Suprapubic skin (tissue), 4 donors: ENCODE measurements around the gene CDH4. TPM values are rescaled to one million over a fixed set of nuclear protein-coding genes. Genes with fewer than 3 reads are reported as not detected.

Experiments
- DNase-seq, 2 donors: peaks; one replicate each; pipeline ENCODE4 v3.0.0-alpha.2; 2019; ENCODE audit warnings: low spot score in 2 of 2
- H3K27ac ChIP-seq: fragments of 200-600 bp; sonication (generic); one replicate; pipeline ENCODE4 v1.5.1; 2019
- H3K27me3 ChIP-seq: fragments of 200-600 bp; sonication (generic); one replicate; pipeline ENCODE4 v1.5.1; 2019
- H3K36me3 ChIP-seq: fragments of 200-600 bp; sonication (generic); one replicate; pipeline ENCODE4 v1.5.1; 2019
- H3K4me1 ChIP-seq: fragments of 200-600 bp; sonication (generic); one replicate; pipeline ENCODE4 v1.5.1; 2019
- H3K4me3 ChIP-seq: fragments of 200-600 bp; sonication (generic); one replicate; pipeline ENCODE4 v1.5.1; 2019; ENCODE audit warnings: mild to moderate bottlenecking
- H3K9me3 ChIP-seq: fragments of 200-600 bp; sonication (generic); one replicate; pipeline ENCODE4 v1.5.1; 2019
- EP300 ChIP-seq: sonication (generic); formaldehyde crosslinking; IDR thresholded peaks from one replicate; pipeline ENCODE4 v1.6.1; 2017; ENCODE audit warnings: antibody characterized with exemption
- POLR2A ChIP-seq, 2 donors: fragments of 450-650 bp; IDR thresholded peaks; one replicate each; pipeline ENCODE4 v1.6.1; 2017; ENCODE audit warnings: antibody characterized with exemption in 2 of 2, mild to moderate bottlenecking in 2 of 2, moderate library complexity in 2 of 2
- POLR2AphosphoS5 ChIP-seq, 3 donors: sonication (generic); formaldehyde crosslinking; IDR thresholded peaks; one replicate each; pipeline ENCODE4 v1.6.1; 2017; ENCODE audit warnings: antibody characterized with exemption in 3 of 3
- WGBS: methylation state at CpG from one replicate; pipeline ENCODE4 v1.1.5; 2018; 5-methylcytosine and 5-hydroxymethylcytosine counted together
- total RNA-seq, 4 donors: library from RNA; depleted of rRNA; stranded (reverse); fragments of >200 nt; gene quantifications; one replicate each; pipeline ENCODE4 v1.1.0, GENCODE V29; 2016
- TF ChIP-seq, protein P1 (sequence below), 2 donors: fragments of 200-600 bp in 1 of 2; fragments of 450-650 bp in 1 of 2; sonication (generic) in 1 of 2; IDR thresholded peaks; one replicate each; pipeline ENCODE4 v1.5.1; 2016 to 2019; ENCODE audit warnings: antibody characterized with exemption in 2 of 2, mild to moderate bottlenecking in 1 of 2, moderate library complexity in 1 of 2

Gene CDH4
- total RNA-seq, 4 donors from 2014 or later, result 0.91 to 5.9 (median 2.6) TPM

DNA sequence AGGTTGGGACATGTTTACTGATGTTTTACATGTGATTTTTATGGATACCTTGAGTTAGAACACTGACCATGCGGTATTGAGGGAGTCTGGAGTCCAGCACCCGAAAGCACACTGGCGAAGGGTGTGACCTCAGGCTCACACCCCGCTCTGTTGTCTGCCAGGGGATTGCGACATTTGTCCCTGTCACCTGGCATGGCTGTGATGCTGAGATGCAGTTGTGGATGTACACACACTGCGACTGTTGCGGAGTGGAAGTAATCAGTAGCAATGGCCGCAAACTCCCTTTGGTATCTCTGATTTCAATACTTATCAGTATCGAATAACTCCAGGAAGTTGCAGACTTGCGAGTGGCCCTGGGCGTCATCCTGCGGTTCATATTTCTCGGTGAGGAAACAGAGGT, 43.2 kb downstream of the CDH4 start:
- 94% methylated on average over 13 of the region's 13 CpGs for WGBS
- H3K36me3 ChIP-seq, result no peaks in the 10 kb centered on the region
- H3K4me1 ChIP-seq, result no peaks in the 10 kb centered on the region
- H3K9me3 ChIP-seq, result no peaks in the 10 kb centered on the region
- no peak overlapping the region for H3K4me3 ChIP-seq
- H3K27ac ChIP-seq, result no peak overlapping the region
- H3K27me3 ChIP-seq, result peaks cover 7% of the 10 kb centered on the region
- no peak for DNase-seq
- TF ChIP-seq EP300, result no peak
- TF ChIP-seq POLR2A (IDR thresholded peaks at IDR 0.05), result no peak
- no peak for TF ChIP-seq POLR2AphosphoS5 (IDR thresholded peaks at IDR 0.05)
- TF ChIP-seq, protein P1, sequence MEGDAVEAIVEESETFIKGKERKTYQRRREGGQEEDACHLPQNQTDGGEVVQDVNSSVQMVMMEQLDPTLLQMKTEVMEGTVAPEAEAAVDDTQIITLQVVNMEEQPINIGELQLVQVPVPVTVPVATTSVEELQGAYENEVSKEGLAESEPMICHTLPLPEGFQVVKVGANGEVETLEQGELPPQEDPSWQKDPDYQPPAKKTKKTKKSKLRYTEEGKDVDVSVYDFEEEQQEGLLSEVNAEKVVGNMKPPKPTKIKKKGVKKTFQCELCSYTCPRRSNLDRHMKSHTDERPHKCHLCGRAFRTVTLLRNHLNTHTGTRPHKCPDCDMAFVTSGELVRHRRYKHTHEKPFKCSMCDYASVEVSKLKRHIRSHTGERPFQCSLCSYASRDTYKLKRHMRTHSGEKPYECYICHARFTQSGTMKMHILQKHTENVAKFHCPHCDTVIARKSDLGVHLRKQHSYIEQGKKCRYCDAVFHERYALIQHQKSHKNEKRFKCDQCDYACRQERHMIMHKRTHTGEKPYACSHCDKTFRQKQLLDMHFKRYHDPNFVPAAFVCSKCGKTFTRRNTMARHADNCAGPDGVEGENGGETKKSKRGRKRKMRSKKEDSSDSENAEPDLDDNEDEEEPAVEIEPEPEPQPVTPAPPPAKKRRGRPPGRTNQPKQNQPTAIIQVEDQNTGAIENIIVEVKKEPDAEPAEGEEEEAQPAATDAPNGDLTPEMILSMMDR (IDR thresholded peaks at IDR 0.05), result no peak

DNA sequence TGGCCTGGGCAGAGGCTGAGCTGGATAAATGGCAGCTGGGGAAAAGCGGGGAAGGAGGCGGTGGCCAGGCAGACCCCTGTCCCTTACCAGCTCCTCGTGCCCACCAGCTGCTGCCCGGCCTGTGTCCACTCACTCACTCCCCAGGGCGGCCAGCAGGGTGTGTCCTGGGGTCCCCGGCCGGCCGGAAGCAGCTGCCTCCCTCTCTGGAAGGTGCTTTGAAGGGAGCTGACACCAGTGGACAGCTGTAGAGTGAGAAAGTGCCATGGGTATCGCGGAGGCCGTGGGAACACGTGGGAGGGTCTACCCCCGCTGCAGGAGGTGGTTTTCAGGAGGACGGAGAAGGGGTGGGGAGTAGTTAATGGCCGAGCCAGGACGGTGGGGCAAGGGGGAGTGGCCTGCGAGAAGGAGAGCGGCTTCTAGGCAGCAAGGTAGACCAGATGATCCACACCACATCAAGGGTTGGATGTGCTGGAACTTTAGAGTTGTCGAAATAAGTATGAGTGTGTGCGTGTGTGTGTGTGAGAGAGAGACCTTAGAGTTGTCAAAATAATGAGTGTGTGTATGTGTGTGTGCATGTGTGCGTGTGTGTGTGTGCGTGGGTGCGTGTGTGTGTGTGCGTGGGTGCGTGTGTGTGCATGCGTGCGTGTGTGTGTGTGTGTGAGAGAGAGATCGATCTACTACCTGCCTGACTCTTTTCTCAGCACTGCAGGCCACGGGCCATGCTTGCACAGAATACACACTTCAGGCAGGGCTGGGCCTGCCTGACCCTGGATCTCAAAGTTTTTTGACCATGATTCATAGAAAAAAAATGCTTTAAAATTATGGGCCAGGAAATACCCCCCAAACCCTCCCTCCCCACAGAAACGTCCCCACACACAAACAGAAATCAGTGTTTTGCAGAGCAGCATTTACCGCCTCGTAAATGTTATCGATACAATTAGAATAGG, 43.9 kb downstream of the CDH4 start:
- WGBS, result 76% methylated on average over 31 of the region's 33 CpGs
- no peaks in the 10 kb centered on the region for H3K36me3 ChIP-seq
- H3K4me1 ChIP-seq, result no peaks in the 10 kb centered on the region
- H3K27ac ChIP-seq, result no peak overlapping the region
- no peak for TF ChIP-seq POLR2A (IDR thresholded peaks at IDR 0.05)
- TF ChIP-seq, protein P1 (IDR thresholded peaks at IDR 0.05), result no peak
- no peak for TF ChIP-seq POLR2AphosphoS5 (IDR thresholded peaks at IDR 0.05)
- no peak for TF ChIP-seq EP300
- no peak for DNase-seq
- no peak overlapping the region for H3K4me3 ChIP-seq
- peaks cover 12% of the 10 kb centered on the region for H3K27me3 ChIP-seq
- H3K9me3 ChIP-seq, result no peaks in the 10 kb centered on the region

DNA sequence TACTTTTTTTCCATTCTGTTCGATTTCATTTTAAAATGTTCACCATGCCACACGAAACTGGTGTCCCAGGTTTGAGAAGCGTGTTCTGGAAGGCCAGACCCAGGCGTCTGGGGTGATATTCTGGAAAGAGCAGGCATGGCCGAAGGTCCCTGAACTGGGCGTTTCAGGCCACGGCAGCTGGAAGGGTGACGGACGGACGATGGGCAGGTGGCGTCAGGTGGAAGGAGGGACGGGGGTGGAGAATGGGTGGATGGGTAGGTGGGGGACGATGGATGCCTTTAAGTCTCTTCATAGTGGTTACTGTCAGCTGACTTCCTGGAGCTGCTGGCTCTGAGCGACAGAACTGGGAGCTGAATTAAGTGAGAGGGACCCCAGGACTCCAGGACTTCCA, 44.6 kb downstream of the CDH4 start:
- no peak overlapping the region for H3K27ac ChIP-seq
- no peak overlapping the region for H3K4me3 ChIP-seq
- no peak for DNase-seq
- no peaks in the 10 kb centered on the region for H3K36me3 ChIP-seq
- 86% methylated on average over 14 of the region's 14 CpGs for WGBS
- no peaks in the 10 kb centered on the region for H3K4me1 ChIP-seq
- TF ChIP-seq, protein P1 (IDR thresholded peaks at IDR 0.05), result no peak
- no peak for TF ChIP-seq POLR2AphosphoS5 (IDR thresholded peaks at IDR 0.05)
- no peak for TF ChIP-seq POLR2A (IDR thresholded peaks at IDR 0.05)
- no peak for TF ChIP-seq EP300
- H3K9me3 ChIP-seq, result no peaks in the 10 kb centered on the region
- H3K27me3 ChIP-seq, result peaks cover 13% of the 10 kb centered on the region

DNA sequence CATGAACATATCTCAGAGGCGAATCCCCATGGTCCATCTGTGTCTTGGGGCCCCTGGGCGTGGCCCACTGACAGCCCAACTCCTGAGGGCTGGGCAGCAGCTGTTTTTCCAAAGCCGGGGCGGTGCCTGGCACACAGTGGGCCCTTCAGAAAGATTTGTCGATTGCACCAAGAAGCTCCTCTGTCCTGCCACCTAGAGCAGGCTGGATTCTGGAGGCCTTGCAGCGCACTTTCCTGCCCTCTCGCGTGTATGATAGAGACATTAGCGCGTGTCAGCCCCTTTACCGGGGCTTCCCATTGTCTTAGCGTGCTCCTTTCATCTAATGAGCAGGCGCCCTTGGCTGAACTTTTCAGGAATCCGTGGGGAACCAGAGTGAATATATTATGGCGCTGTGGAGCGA, 45.4 kb downstream of the CDH4 start:
- peaks cover 13% of the 10 kb centered on the region for H3K27me3 ChIP-seq
- H3K36me3 ChIP-seq, result no peaks in the 10 kb centered on the region
- 97% methylated on average over 13 of the region's 16 CpGs for WGBS
- no peak for DNase-seq
- no peak overlapping the region for H3K27ac ChIP-seq
- no peak overlapping the region for H3K4me3 ChIP-seq
- H3K4me1 ChIP-seq, result no peaks in the 10 kb centered on the region
- H3K9me3 ChIP-seq, result no peaks in the 10 kb centered on the region
- TF ChIP-seq, protein P1 (IDR thresholded peaks at IDR 0.05), result no peak
- TF ChIP-seq POLR2AphosphoS5 (IDR thresholded peaks at IDR 0.05) (no peak), EP300 (no peak), POLR2A (IDR thresholded peaks at IDR 0.05) (no peak)

- Histone ChIP-seq H3K36me3 (no peaks in the 10 kb centered on the region), H3K4me3 (no peak overlapping the region), H3K27ac (no peak overlapping the region), H3K9me3 (no peaks in the 10 kb centered on the region), H3K4me1 (no peaks in the 10 kb centered on the region), H3K27me3 (peaks cover 13% of the 10 kb centered on the region)
- 94% methylated on average over 14 of the region's 17 CpGs for WGBS
- TF ChIP-seq POLR2A (IDR thresholded peaks at IDR 0.05), result no peak
- no peak for TF ChIP-seq POLR2AphosphoS5 (IDR thresholded peaks at IDR 0.05)
- no peak for TF ChIP-seq EP300
- TF ChIP-seq, protein P1 (IDR thresholded peaks at IDR 0.05), result no peak
- no peak for DNase-seq
Observed at GRCh38 chr20:61297986-61298385, 45.9 kb downstream of the CDH4 start.
